Upper lobe of right lung (tissue), 1 donor: ENCODE results near the gene OR51E2. TPM values are rescaled to one million over a fixed set of nuclear protein-coding genes. Genes with fewer than 3 reads are reported as not detected.

Source experiments
- ATAC-seq: fragments of 200-7000 bp; cut with Tn5 transposase; one replicate; pipeline ENCODE4 v1.9.1; 2020; ENCODE audit warnings: mild to moderate bottlenecking, moderate library complexity
- DNase-seq: peaks from one replicate; pipeline ENCODE4 v3.0.0-alpha.2; 2020
- H3K27ac ChIP-seq: fragments of 200-600 bp; one replicate; pipeline ENCODE4 v1.8.0; 2022
- H3K27me3 ChIP-seq: fragments of 200-600 bp; one replicate; pipeline ENCODE4 v1.8.0; 2022; ENCODE audit warnings: mild to moderate bottlenecking
- H3K36me3 ChIP-seq: fragments of 200-600 bp; one replicate; pipeline ENCODE4 v1.8.0; 2022
- H3K4me1 ChIP-seq: fragments of 200-600 bp; one replicate; pipeline ENCODE4 v1.8.0; 2022
- H3K4me3 ChIP-seq: fragments of 200-600 bp; one replicate; pipeline ENCODE4 v1.8.0; 2022; ENCODE audit warnings: mild to moderate bottlenecking
- H3K9me3 ChIP-seq: fragments of 200-600 bp; one replicate; pipeline ENCODE4 v1.8.0; 2022
- intact Hi-C: fragments of 100-400 bp; cut with DNase I; formaldehyde crosslinking; loops from one replicate; pipeline ENCODE4 v1.11.0; 2022
- total RNA-seq: library from RNA; stranded (reverse); fragmentation: NEBNext Ultra II Directional; extraction: Animal tissue kit (Norgen Biotek cat#: 25700); gene quantifications from one replicate; pipeline ENCODE4 v1.2.1, GENCODE V29; 2021
- TF ChIP-seq, protein P1 (sequence below): fragments of 200-600 bp; IDR thresholded peaks from one replicate; pipeline ENCODE4 v1.8.0; 2022; ENCODE audit warnings: antibody characterized with exemption
- donor health status: DM: no; HTN: yes; CAD: no; lungs with severe emphysema.

Gene OR51E2
- total RNA-seq, 1 donor from 2014 or later = not detected

DNA sequence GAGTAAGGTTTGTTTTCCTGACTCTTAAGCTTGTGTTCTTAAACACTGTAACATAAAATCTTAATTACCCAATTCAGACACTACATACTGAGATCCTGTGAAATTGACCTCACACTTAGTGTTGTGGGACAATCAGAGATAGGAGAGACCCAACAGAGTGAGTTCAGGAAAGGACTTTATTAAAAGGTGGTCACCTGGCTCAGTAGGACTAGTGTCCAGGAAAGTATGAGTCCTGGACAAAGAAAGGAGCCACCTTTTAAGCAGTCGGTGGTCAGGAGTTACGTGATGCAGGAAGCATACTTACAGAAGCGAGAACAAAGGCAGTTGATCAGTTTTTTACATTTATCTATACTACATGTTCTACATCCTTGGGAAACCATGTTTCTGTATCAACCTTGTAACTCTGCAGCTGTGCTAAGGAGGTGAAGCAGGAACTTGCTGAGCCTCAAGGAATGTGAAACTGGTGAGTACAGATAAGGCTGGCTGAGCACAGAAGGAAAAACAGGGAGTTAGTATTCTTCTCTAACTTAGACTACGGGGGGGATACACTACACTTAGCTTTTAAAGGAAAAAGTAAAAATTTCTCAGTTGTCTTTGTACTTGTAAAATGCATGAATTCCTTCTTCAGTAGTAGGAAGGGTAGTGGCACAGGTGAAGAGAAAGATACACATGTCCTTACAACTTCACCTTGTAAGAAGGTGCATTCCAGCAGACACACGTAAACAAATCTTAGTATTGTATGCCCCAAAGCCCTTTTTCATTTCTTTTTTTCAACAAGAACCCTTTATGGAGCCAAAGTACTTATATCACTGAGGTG lies 38.8 kb downstream of the OR51E2 start:
- Histone ChIP-seq H3K27ac (no peak overlapping the region), H3K9me3 (no peaks in the 10 kb centered on the region), H3K27me3 (no peaks in the 10 kb centered on the region), H3K4me1 (no peaks in the 10 kb centered on the region), H3K4me3 (no peak overlapping the region), H3K36me3 (no peaks in the 10 kb centered on the region)
- intact Hi-C loops = no loop called here
- TF ChIP-seq, protein P1, sequence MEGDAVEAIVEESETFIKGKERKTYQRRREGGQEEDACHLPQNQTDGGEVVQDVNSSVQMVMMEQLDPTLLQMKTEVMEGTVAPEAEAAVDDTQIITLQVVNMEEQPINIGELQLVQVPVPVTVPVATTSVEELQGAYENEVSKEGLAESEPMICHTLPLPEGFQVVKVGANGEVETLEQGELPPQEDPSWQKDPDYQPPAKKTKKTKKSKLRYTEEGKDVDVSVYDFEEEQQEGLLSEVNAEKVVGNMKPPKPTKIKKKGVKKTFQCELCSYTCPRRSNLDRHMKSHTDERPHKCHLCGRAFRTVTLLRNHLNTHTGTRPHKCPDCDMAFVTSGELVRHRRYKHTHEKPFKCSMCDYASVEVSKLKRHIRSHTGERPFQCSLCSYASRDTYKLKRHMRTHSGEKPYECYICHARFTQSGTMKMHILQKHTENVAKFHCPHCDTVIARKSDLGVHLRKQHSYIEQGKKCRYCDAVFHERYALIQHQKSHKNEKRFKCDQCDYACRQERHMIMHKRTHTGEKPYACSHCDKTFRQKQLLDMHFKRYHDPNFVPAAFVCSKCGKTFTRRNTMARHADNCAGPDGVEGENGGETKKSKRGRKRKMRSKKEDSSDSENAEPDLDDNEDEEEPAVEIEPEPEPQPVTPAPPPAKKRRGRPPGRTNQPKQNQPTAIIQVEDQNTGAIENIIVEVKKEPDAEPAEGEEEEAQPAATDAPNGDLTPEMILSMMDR = no peak
- ATAC-seq (no peak), DNase-seq (no peak)

DNA sequence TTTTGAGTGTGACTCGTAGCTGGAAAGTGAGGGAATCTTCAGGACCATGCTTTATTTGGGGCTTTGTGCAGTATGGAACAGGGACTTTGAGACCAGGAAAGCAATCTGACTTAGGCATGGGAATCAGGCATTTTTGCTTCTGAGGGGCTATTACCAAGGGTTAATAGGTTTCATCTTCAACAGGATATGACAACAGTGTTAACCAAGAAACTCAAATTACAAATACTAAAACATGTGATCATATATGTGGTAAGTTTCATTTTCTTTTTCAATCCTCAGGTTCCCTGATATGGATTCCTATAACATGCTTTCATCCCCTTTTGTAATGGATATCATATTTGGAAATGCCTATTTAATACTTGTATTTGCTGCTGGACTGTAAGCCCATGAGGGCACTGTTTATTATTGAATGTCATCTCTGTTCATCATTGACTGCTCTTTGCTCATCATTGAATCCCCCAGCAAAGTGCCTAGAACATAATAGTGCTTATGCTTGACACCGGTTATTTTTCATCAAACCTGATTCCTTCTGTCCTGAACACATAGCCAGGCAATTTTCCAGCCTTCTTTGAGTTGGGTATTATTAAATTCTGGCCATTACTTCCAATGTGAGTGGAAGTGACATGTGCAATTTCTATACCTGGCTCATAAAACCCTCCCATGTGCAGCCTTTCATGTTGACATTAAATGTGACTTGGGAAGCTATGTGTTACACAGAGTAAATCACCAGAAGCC lies 42.9 kb downstream of the OR51E2 start:
- no peak overlapping the region for H3K4me3 ChIP-seq
- no peaks in the 10 kb centered on the region for H3K36me3 ChIP-seq
- DNase-seq = no peak
- H3K4me1 ChIP-seq = no peaks in the 10 kb centered on the region
- no peak for ATAC-seq
- no peak overlapping the region for H3K27ac ChIP-seq
- no peaks in the 10 kb centered on the region for H3K27me3 ChIP-seq
- H3K9me3 ChIP-seq = no peaks in the 10 kb centered on the region
- intact Hi-C loops = no loop called here
- TF ChIP-seq, protein P1 = no peak

DNA sequence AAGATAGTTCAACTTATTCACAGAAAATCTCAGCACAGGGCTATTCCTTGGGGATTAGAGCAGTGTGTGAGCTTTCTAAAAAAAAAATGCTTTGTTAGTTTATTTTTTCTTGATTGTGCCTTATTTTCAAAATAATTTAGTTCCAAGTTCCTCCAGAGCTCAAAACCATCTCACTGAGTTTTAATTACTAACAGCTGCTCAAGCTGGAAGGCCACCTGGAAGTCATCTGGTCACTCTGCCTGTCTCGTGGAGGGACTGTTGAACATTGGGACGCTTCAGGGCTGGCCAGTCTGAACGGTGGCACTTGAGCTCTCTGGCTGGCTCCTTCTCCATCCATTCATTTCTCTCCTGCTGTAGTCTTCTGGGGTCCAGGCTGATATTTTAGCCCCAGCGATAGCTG lies 49.9 kb downstream of the OR51E2 start:
- ATAC-seq = no peak
- H3K27ac ChIP-seq = no peak overlapping the region
- no peaks in the 10 kb centered on the region for H3K27me3 ChIP-seq
- DNase-seq = no peak
- H3K9me3 ChIP-seq = no peaks in the 10 kb centered on the region
- H3K4me3 ChIP-seq = no peak overlapping the region
- intact Hi-C loops = no loop called here
- H3K36me3 ChIP-seq = no peaks in the 10 kb centered on the region
- TF ChIP-seq, protein P1 = no peak
- no peaks in the 10 kb centered on the region for H3K4me1 ChIP-seq

DNA sequence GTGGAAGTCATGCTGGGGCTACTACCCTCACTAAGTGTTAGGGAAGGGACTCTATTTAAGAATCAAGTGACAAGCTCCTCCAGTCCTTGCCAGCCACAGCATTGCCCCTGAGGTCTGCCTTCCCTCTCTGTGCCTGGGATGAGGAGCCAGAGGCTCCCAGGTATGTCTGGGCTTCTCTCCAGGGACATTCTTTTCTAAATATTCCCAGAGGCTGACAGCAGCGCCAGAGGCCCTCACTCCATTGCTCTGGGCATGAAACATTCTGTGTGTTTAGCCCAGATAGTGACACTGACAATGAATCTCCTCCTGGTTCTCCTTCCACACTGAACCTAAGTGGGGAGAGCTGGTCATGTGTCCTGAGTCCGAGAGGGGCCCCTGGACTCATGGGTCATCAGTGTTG lies 51.7 kb downstream of the OR51E2 start:
- H3K27ac ChIP-seq = no peak overlapping the region
- intact Hi-C loops = no loop called here
- H3K9me3 ChIP-seq = no peaks in the 10 kb centered on the region

DNA sequence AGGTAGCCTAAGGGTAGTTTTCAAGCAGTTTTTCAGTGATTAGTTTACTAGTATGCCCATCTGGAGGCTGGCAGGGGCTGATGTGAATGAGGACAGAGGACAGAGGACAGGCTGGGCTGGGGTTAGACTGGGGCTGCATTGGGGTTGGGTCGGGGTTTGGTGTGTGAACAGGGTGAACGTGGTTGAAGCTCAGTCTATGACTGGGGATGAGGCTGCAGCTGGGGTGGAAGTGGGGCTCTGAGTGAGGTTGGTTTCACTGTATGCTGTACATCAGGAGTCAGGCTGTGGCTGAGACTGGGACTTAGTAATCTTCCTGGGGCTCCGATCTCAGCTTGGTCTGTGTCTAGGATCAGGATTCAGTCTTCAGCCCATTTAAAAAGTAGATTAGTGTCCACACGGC lies 53.4 kb downstream of the OR51E2 start:
- Histone ChIP-seq H3K27ac (no peak overlapping the region), H3K36me3 (no peaks in the 10 kb centered on the region), H3K4me3 (no peak overlapping the region), H3K4me1 (no peaks in the 10 kb centered on the region), H3K9me3 (no peaks in the 10 kb centered on the region), H3K27me3 (no peaks in the 10 kb centered on the region)
- intact Hi-C loops = no loop called here
- TF ChIP-seq, protein P1 = no peak
- ATAC-seq = no peak
- DNase-seq = no peak

More for the DNA sequence above, 51.7 kb downstream of the OR51E2 start:
- no peaks in the 10 kb centered on the region for H3K36me3 ChIP-seq
- H3K4me3 ChIP-seq = no peak overlapping the region
- ATAC-seq (peak; percentile 57), DNase-seq (no peak)
- H3K4me1 ChIP-seq = no peaks in the 10 kb centered on the region
- TF ChIP-seq, protein P1 = no peak
- H3K27me3 ChIP-seq = no peaks in the 10 kb centered on the region
